GM23338 (cell line): Measurements from ENCODE around the gene B4GALT3. TPM values are rescaled to one million over a fixed set of nuclear protein-coding genes. Genes with fewer than 3 reads are reported as not detected.

Experiments
- ATAC-seq: fragments of 200-7000 bp; cut with Tn5 transposase; 3 replicates; pipeline ENCODE4 v1.9.1; 2020
- DNase-seq: peaks from one replicate; pipeline ENCODE4 v3.0.0-alpha.2; 2015; ENCODE audit warnings: low spot score
- H2AFZ ChIP-seq: fragments of 200-600 bp; sonication (generic); 2 replicates; pipeline ENCODE4 v1.8.0; 2016; ENCODE audit warnings: antibody characterized with exemption, mild to moderate bottlenecking, moderate library complexity
- H3F3A ChIP-seq: fragments of 200-600 bp; sonication (generic); replicated peaks from 2 replicates; pipeline ENCODE4 v1.8.0; 2017; ENCODE audit warnings: antibody characterized with exemption, mixed run types, low read depth
- H3K27ac ChIP-seq: fragments of 200-600 bp; sonication (generic); 2 replicates; pipeline ENCODE4 v1.6.1; 2016; ENCODE audit warnings: low read depth
- H3K27me3 ChIP-seq: fragments of 200-600 bp; sonication (generic); 2 replicates; pipeline ENCODE4 v1.8.0; 2016; ENCODE audit warnings: mild to moderate bottlenecking, mixed run types, moderate library complexity; ENCODE audit not compliant: insufficient read depth
- H3K36me3 ChIP-seq: fragments of 200-600 bp; sonication (generic); 2 replicates; pipeline ENCODE4 v1.8.0; 2016; ENCODE audit warnings: mild to moderate bottlenecking; ENCODE audit not compliant: insufficient read depth
- H3K4me1 ChIP-seq: fragments of 200-600 bp; sonication (generic); 2 replicates; pipeline ENCODE4 v1.8.0; 2016; ENCODE audit warnings: mild to moderate bottlenecking, moderate library complexity; ENCODE audit not compliant: insufficient read depth
- H3K4me2 ChIP-seq: fragments of 200-600 bp; sonication (generic); 2 replicates; pipeline ENCODE4 v1.7.1; 2017; ENCODE audit warnings: mixed run types
- H3K4me3 ChIP-seq: fragments of 200-600 bp; sonication (generic); 2 replicates; pipeline ENCODE4 v1.6.1; 2016; ENCODE audit warnings: mixed run types
- H3K79me2 ChIP-seq: fragments of 200-600 bp; sonication (generic); replicated peaks from 2 replicates; pipeline ENCODE4 v1.8.0; 2017; ENCODE audit warnings: mild to moderate bottlenecking; ENCODE audit not compliant: insufficient read depth
- H3K9me2 ChIP-seq: fragments of 200-600 bp; sonication (generic); 2 replicates; pipeline ENCODE4 v1.8.0; 2017; ENCODE audit not compliant: insufficient read depth
- H4K20me1 ChIP-seq: fragments of 200-600 bp; sonication (generic); replicated peaks from 2 replicates; pipeline ENCODE4 v1.8.0; 2017; ENCODE audit warnings: mild to moderate bottlenecking; ENCODE audit not compliant: insufficient read depth
- H3K27ac Mint-ChIP-seq: 2 replicates; pipeline ENCODE4 v1.8.0; 2020; ENCODE audit warnings: inconsistent platforms, mild to moderate bottlenecking, moderate library complexity, mixed read lengths
- H3K27me3 Mint-ChIP-seq: 3 replicates; pipeline ENCODE4 v1.8.0; 2022; ENCODE audit warnings: low read depth, mild to moderate bottlenecking, moderate library complexity, mixed read lengths, inconsistent platforms; ENCODE audit not compliant: insufficient read depth, poor library complexity
- H3K36me3 Mint-ChIP-seq: 3 replicates; pipeline ENCODE4 v1.8.0; 2021; ENCODE audit warnings: low read depth, mild to moderate bottlenecking, inconsistent platforms, moderate library complexity, mixed read lengths
- H3K4me1 Mint-ChIP-seq: 3 replicates; pipeline ENCODE4 v1.8.0; 2020; ENCODE audit warnings: mild to moderate bottlenecking, inconsistent platforms, mixed read lengths
- H3K4me3 Mint-ChIP-seq: 3 replicates; pipeline ENCODE4 v1.8.0; 2021; ENCODE audit warnings: moderate library complexity, mild to moderate bottlenecking, inconsistent platforms, mixed read lengths
- H3K9me3 Mint-ChIP-seq: 3 replicates; pipeline ENCODE4 v1.8.0; 2020; ENCODE audit warnings: moderate library complexity, mild to moderate bottlenecking, inconsistent platforms, mixed read lengths
- CREB1 ChIP-seq: fragments of 250-450 bp; sonication (Bioruptor Pico); IDR thresholded peaks from 2 replicates; pipeline ENCODE4 v1.5.0; 2020; ENCODE audit warnings: low read depth, mild to moderate bottlenecking, moderate library complexity
- CTCF ChIP-seq, 2 experiments: fragments of 200-600 bp in 1 of 2; sonication (generic) in 1 of 2; conservative IDR thresholded peaks; 2 replicates each; pipeline versions ENCODE4 v1.5.1 to v1.6.1; 2016 to 2017; ENCODE audit warnings: antibody characterized with exemption in 2 of 2, low read depth in 2 of 2, mild to moderate bottlenecking in 2 of 2, moderate library complexity in 1 of 2
- EZH2 ChIP-seq: fragments of 200-600 bp; sonication (generic); IDR thresholded peaks from one replicate; pipeline ENCODE4 v1.8.0; 2017; ENCODE audit warnings: antibody characterized with exemption, mild to moderate bottlenecking, low read depth; ENCODE audit not compliant: unreplicated experiment
- EZH2phosphoT487 ChIP-seq: fragments of 200-600 bp; sonication (generic); IDR thresholded peaks from one replicate; pipeline ENCODE4 v1.8.1; 2018; ENCODE audit warnings: antibody characterized with exemption; ENCODE audit not compliant: unreplicated experiment
- JUNB ChIP-seq: IDR thresholded peaks from one replicate; pipeline ENCODE4 v1.6.1; 2016; ENCODE audit warnings: antibody characterized with exemption; ENCODE audit not compliant: unreplicated experiment
- NANOG ChIP-seq: IDR thresholded peaks from 2 replicates; pipeline ENCODE4 v1.6.1; 2016; ENCODE audit warnings: antibody characterized with exemption, borderline replicate concordance
- POLR2AphosphoS5 ChIP-seq: IDR thresholded peaks from 2 replicates; pipeline ENCODE4 v1.6.1; 2016; ENCODE audit warnings: antibody characterized with exemption, low read depth
- STAT1 ChIP-seq: IDR thresholded peaks from one replicate; pipeline ENCODE4 v1.6.1; 2016; ENCODE audit warnings: antibody characterized with exemption; ENCODE audit not compliant: unreplicated experiment
- ZNF114 ChIP-seq: fragments of 250-450 bp; sonication (Bioruptor Pico); IDR thresholded peaks from 2 replicates; pipeline ENCODE4 v1.5.0; 2020; ENCODE audit warnings: mild to moderate bottlenecking, moderate library complexity
- ZNF331 ChIP-seq: fragments of 250-450 bp; sonication (Bioruptor Pico); IDR thresholded peaks from 2 replicates; pipeline ENCODE4 v1.5.0; 2020; ENCODE audit warnings: low read depth, mild to moderate bottlenecking, moderate library complexity
- polyA plus RNA-seq: library from polyadenylated mRNA; unstranded; fragments of >200 nt; fragmentation: Nextera tagmentation; extraction: Ambion mirVana; gene quantifications from 2 replicates; pipeline ENCODE4 v1.2.1, GENCODE V29; 2016
- total RNA-seq: library from RNA; depleted of rRNA; stranded (reverse); fragments of >200 nt; shearing (Covaris generic); gene quantifications from 2 replicates; pipeline ENCODE4 v1.2.3, GENCODE V29; 2014
- TF ChIP-seq, protein P1 (sequence below): fragments of 250-450 bp; sonication (Bioruptor Pico); IDR thresholded peaks from 2 replicates; pipeline ENCODE4 v1.5.0; 2020; ENCODE audit warnings: mild to moderate bottlenecking, moderate library complexity
- TF ChIP-seq, protein P2 (sequence below): IDR thresholded peaks from one replicate; pipeline ENCODE4 v1.6.1; 2018; ENCODE audit warnings: antibody characterized with exemption; ENCODE audit not compliant: unreplicated experiment
- TF ChIP-seq, protein P3 (sequence below): IDR thresholded peaks from 2 replicates; pipeline ENCODE4 v1.6.1; 2016; ENCODE audit warnings: antibody characterized with exemption

B4GALT3 gene
- total and polyA plus RNA-seq, 2 experiments from 2014 or later, result 24.2 to 35.8 TPM

GRCh38 chr1:161189036-161189435 is 11.7 kb upstream of the B4GALT3 start:
- peaks cover 5% of the 10 kb centered on the region for H3K27me3 Mint-ChIP-seq
- H3K4me2 ChIP-seq, result no peak overlapping the region
- H3K4me1 ChIP-seq, result peaks cover 2% of the 10 kb centered on the region; the same call in 1 of the 2 replicates
- H3K4me3 ChIP-seq, result no peak overlapping the region
- TF ChIP-seq NANOG, result no peak
- no peak for TF ChIP-seq STAT1
- TF ChIP-seq, protein P1, sequence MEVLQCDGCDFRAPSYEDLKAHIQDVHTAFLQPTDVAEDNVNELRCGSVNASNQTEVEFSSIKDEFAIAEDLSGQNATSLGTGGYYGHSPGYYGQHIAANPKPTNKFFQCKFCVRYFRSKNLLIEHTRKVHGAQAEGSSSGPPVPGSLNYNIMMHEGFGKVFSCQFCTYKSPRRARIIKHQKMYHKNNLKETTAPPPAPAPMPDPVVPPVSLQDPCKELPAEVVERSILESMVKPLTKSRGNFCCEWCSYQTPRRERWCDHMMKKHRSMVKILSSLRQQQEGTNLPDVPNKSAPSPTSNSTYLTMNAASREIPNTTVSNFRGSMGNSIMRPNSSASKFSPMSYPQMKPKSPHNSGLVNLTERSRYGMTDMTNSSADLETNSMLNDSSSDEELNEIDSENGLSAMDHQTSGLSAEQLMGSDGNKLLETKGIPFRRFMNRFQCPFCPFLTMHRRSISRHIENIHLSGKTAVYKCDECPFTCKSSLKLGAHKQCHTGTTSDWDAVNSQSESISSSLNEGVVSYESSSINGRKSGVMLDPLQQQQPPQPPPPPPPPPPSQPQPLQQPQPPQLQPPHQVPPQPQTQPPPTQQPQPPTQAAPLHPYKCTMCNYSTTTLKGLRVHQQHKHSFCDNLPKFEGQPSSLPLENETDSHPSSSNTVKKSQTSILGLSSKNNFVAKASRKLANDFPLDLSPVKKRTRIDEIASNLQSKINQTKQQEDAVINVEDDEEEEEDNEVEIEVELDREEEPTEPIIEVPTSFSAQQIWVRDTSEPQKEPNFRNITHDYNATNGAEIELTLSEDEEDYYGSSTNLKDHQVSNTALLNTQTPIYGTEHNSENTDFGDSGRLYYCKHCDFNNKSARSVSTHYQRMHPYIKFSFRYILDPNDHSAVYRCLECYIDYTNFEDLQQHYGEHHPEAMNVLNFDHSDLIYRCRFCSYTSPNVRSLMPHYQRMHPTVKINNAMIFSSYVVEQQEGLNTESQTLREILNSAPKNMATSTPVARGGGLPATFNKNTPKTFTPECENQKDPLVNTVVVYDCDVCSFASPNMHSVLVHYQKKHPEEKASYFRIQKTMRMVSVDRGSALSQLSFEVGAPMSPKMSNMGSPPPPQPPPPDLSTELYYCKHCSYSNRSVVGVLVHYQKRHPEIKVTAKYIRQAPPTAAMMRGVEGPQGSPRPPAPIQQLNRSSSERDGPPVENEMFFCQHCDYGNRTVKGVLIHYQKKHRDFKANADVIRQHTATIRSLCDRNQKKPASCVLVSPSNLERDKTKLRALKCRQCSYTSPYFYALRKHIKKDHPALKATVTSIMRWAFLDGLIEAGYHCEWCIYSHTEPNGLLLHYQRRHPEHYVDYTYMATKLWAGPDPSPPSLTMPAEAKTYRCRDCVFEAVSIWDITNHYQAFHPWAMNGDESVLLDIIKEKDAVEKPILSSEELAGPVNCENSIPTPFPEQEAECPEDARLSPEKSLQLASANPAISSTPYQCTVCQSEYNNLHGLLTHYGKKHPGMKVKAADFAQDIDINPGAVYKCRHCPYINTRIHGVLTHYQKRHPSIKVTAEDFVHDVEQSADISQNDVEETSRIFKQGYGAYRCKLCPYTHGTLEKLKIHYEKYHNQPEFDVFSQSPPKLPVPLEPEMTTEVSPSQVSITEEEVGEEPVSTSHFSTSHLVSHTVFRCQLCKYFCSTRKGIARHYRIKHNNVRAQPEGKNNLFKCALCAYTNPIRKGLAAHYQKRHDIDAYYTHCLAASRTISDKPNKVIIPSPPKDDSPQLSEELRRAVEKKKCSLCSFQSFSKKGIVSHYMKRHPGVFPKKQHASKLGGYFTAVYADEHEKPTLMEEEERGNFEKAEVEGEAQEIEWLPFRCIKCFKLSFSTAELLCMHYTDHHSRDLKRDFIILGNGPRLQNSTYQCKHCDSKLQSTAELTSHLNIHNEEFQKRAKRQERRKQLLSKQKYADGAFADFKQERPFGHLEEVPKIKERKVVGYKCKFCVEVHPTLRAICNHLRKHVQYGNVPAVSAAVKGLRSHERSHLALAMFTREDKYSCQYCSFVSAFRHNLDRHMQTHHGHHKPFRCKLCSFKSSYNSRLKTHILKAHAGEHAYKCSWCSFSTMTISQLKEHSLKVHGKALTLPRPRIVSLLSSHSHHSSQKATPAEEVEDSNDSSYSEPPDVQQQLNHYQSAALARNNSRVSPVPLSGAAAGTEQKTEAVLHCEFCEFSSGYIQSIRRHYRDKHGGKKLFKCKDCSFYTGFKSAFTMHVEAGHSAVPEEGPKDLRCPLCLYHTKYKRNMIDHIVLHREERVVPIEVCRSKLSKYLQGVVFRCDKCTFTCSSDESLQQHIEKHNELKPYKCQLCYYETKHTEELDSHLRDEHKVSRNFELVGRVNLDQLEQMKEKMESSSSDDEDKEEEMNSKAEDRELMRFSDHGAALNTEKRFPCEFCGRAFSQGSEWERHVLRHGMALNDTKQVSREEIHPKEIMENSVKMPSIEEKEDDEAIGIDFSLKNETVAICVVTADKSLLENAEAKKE, result no peak
- TF ChIP-seq, protein P2, sequence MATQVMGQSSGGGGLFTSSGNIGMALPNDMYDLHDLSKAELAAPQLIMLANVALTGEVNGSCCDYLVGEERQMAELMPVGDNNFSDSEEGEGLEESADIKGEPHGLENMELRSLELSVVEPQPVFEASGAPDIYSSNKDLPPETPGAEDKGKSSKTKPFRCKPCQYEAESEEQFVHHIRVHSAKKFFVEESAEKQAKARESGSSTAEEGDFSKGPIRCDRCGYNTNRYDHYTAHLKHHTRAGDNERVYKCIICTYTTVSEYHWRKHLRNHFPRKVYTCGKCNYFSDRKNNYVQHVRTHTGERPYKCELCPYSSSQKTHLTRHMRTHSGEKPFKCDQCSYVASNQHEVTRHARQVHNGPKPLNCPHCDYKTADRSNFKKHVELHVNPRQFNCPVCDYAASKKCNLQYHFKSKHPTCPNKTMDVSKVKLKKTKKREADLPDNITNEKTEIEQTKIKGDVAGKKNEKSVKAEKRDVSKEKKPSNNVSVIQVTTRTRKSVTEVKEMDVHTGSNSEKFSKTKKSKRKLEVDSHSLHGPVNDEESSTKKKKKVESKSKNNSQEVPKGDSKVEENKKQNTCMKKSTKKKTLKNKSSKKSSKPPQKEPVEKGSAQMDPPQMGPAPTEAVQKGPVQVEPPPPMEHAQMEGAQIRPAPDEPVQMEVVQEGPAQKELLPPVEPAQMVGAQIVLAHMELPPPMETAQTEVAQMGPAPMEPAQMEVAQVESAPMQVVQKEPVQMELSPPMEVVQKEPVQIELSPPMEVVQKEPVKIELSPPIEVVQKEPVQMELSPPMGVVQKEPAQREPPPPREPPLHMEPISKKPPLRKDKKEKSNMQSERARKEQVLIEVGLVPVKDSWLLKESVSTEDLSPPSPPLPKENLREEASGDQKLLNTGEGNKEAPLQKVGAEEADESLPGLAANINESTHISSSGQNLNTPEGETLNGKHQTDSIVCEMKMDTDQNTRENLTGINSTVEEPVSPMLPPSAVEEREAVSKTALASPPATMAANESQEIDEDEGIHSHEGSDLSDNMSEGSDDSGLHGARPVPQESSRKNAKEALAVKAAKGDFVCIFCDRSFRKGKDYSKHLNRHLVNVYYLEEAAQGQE, result no peak
- TF ChIP-seq POLR2AphosphoS5, result no peak
- no peak for TF ChIP-seq CREB1
- TF ChIP-seq CTCF (conservative IDR thresholded peaks at IDR 0.05; ENCODE audit: low read depth in 2 of 2), result no peak
- no peak for TF ChIP-seq EZH2
- TF ChIP-seq EZH2phosphoT487, result no peak
- no peak for TF ChIP-seq ZNF331 (CRISPR knock-in tag)
- no peak for TF ChIP-seq JUNB
- TF ChIP-seq, protein P3, sequence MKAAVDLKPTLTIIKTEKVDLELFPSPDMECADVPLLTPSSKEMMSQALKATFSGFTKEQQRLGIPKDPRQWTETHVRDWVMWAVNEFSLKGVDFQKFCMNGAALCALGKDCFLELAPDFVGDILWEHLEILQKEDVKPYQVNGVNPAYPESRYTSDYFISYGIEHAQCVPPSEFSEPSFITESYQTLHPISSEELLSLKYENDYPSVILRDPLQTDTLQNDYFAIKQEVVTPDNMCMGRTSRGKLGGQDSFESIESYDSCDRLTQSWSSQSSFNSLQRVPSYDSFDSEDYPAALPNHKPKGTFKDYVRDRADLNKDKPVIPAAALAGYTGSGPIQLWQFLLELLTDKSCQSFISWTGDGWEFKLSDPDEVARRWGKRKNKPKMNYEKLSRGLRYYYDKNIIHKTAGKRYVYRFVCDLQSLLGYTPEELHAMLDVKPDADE, result no peak
- no peak for TF ChIP-seq ZNF114
- H3K79me2 ChIP-seq, result no peaks in the 10 kb centered on the region
- no peak overlapping the region for H2AFZ ChIP-seq
- H3K27me3 ChIP-seq, result no peaks in the 10 kb centered on the region
- H3K9me2 ChIP-seq, result no peaks in the 10 kb centered on the region
- H4K20me1 ChIP-seq, result no peaks in the 10 kb centered on the region
- no peaks in the 10 kb centered on the region for H3K36me3 ChIP-seq
- H3K9me3 Mint-ChIP-seq, result no peaks in the 10 kb centered on the region
- no peak overlapping the region for H3K27ac Mint-ChIP-seq
- ATAC-seq, result no peak
- H3K27ac ChIP-seq, result no peak overlapping the region
- H3K4me3 Mint-ChIP-seq, result no peak overlapping the region
- H3K36me3 Mint-ChIP-seq, result peaks cover 11% of the 10 kb centered on the region; the same call in 2 of the 3 replicates
- 0 out of 2 replicates have a peak, but pooled peaks cover 3% of the 10 kb centered on the region for H3F3A ChIP-seq
- no peak for DNase-seq
- peaks cover 14% of the 10 kb centered on the region for H3K4me1 Mint-ChIP-seq
